Measurements from ENCODE around the gene SLC44A5.
"Not testable (repeated sequence)": the region's sequence is repeated elsewhere in the genome, so short reads cannot be mapped to it uniquely, and the experiment has no call there.

Gene SLC44A5

GRCh38 chr1:75520862-75521475, 89.9 kb downstream of the SLC44A5 start:
- no peak for DNase-seq

- DNase-seq, result no peak
Measured at GRCh38 chr1:75519651-75520427, 91.1 kb downstream of the SLC44A5 start.

GRCh38 chr1:75518686-75519085, 92.2 kb downstream of the SLC44A5 start:
- no peak for DNase-seq

GRCh38 chr1:75514270-75514669, 96.6 kb downstream of the SLC44A5 start:
- DNase-seq, result no peak

GRCh38 chr1:75506976-75507375, 103.9 kb downstream of the SLC44A5 start:
- DNase-seq, result no peak

DNA sequence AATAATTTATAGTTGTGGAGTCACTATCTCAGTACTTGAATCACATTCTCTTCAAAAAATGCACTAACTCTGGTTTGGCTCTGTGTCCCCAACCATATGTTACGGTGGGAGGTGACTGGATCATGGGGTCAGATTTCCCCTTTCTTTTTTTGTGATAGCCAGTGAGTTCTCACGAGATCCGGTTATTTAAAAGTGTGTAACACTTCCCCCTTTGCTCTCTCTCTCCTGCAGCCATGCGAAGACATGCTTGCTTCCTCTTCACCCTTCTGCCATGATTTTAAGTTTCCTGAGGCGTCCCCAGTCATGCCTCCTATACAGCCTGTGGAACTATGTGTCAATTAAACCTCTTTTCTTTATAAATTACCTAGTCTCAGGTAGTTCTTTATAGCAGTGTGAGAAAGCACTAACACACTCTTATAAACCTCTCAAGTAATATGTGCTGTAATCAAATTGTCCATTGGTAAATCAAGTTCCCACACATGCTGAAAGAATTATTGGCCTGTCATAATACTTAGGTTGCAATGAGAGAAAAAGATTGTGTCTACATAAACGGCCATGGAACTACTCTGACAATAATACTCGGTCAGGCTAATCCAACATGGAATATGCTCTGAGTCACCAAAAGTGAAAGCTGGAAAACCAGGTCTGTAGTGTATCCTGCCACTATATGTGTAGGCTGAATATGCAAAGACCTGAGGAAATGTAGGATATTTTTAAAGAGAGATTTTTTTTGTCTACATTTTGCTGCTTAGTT, 107.5 kb downstream of the SLC44A5 start:
- no peak for DNase-seq

GRCh38 chr1:75502776-75503175, 108.1 kb downstream of the SLC44A5 start:
- peak; percentile 16 for DNase-seq

GRCh38 chr1:75501577-75502295, 109.2 kb downstream of the SLC44A5 start:
- DNase-seq, result no peak

GRCh38 chr1:75492011-75492410, 118.9 kb downstream of the SLC44A5 start:
- no peak for DNase-seq

DNA sequence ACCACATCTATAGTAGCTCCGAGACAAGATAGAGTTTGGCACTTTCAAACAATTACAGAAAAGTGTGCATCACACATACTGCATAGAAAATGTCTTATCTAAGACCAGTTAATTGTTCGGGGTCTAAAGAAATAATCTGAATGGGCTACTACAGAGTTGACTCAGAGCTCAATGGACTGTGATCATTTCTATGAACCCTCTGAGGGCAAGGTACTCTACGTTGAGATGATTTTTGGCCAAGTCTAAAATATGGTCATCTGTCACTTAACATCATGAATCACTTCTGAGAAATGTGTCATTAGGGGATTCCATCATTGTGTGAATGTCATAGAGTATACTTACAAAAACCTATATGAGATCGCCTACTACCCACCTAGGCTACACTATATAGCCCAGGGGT, 123.5 kb downstream of the SLC44A5 start:
- DNase-seq, result no peak

- no peak for DNase-seq
Measured at GRCh38 chr1:75484789-75485188, 126.1 kb downstream of the SLC44A5 start.

DNA sequence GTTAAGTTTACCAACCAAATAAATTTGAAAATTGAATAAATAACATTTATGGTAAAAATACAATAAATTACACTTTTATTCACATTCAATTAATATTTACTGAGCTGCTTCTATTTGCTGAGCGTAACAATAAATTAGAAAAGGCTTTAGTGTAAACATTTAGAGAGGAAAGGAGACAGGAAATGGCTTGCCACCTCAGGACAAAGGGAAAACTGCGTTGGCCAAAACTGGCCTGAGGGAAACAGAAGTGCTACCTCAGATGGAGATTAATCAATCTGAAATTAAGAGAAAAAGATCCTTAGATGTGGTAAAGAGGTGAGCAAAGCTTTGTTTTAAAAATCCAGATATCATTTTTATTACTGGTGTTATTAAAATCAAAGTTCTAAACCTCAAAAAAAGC, 128.0 kb downstream of the SLC44A5 start:
- no peak for DNase-seq

- DNase-seq, result not testable (repeated sequence)
Measured at GRCh38 chr1:75476486-75476885, 134.4 kb downstream of the SLC44A5 start.

- peak; percentile 59 for DNase-seq
Measured at GRCh38 chr1:75475696-75476095, 135.2 kb downstream of the SLC44A5 start.

DNA sequence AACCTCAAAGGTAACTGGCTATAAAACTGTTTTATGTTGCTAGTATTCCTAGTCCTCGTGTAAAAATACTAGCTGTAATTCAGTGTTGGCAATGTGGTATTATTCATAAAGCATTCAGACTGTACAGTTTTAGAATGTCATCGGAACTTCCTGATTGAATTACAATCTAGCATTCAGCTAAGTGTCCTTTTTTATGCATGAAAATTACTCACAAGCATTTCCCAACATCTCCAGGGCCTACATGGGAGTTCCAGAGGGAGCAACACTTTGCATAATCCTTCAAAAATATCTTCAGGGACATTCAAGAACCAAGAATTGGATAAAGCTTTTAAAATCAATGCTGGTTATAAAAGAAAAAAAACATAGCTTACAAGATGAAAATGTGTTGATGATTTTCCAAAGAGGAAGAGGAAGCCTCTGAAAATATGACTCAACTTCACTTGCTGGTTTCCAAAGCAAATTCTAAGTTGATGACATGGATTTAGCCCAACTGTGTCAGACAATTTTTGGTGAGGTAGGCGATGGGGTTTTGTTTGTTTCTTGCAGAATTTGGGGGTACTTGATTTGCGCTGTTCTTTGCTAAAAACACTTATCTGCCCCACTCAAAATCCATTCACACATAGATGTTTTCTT, 137.8 kb downstream of the SLC44A5 start:
- no peak for DNase-seq

DNA sequence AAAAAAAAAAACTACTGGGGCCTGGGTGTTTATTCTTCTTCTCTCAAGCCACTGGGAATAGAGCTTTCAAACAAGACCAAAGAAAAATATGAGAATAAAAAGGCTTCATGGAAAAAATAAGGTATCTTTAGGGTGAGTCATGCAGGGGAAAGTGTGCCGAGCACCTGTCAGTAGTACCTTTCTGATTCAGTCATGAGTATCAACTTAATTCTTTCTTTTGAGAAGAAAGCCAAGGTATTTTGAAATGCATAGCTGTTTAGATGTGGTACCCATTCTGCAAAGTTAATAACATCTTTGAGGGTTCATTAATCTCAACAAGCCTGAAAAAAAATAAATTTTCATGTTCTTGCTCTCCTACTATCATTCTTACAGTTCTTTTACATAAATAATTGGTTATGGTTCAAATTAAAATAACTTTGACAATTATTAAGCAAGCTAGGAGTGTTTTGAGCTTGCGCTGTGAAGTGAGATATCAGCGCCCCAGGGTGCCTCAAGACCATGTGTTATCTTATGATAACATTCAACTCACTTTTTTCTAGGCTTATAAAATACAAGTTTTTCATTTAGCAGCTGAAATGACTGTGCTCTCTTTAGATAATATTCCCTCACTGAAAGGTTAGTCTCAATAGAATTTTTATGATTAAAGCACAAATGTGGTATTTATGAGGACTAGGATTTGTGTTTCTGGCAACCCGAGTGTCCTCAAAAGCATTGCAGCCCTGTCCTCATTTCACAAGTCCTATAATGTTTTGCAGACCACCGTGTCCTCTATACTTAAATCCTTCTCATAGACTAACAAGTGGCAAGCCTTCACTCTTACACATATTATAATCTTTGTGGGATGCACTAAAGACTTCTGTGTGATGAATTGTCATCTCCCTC, 138.6 kb downstream of the SLC44A5 start:
- DNase-seq, result peak; percentile 84

DNA sequence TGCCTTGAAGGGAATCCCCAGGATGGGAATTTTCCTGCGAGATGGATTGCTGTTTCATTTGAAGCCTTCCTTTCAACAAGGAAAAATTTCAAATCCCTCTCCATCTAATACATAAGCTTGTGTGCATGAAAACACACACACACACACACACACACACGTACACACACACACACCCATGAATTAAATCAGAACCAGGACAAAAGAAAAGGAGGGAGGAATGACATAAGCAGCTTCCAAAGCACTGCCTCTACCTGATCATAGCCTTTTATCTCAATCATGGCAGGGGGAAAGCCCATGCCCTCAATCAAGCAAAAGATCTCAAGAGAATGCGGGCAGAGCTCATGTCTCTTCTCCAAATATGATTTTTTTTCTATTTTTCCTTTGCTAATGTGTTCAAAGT, 139.7 kb downstream of the SLC44A5 start:
- no peak for DNase-seq

DNA sequence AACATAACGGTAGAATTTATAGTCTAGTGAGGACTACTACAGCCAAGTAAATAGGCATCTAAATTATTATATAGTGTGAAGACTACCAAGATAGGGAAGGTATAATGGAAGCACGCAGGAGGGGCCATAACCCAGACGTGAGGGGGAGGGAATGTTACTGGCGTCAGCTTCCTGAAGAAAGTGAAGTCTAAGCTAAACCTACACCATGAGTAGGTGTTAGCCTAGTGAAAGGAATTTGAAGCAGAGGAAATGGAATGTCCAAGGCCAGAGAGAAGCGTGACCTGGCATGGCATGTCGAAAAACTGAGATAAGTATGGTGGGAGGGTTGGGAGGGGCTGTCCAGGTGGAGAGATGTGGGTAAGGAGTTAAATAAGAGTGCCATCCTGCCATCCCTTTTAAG, 140.5 kb downstream of the SLC44A5 start:
- DNase-seq, result no peak

GRCh38 chr1:75469586-75470173, 141.2 kb downstream of the SLC44A5 start:
- DNase-seq, result no peak

DNA sequence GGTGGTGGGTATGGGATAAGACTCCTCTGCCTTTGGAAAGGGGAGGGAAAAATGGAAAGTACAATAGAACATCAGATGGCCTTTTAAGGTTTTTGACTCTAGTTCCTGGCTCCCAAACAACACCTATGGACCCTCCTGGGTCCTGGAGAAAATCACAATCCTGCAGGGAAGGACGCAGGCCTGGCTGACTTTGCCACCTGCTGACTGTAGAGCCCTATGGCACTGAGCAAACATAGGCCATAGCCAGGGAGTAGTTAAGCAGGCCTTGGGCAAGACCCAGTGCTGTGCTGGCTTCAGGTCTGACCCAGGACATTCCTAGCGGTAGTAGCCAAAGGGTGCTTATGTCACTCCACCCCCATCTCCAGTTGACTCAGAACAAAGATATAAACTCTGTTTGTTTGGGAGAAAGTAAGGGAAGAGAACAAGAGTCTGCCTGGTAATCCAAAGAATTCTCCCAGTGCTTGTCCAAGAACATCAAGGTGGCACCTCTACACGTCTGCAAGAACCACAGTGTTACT, 149.0 kb downstream of the SLC44A5 start:
- DNase-seq, result no peak

DNA sequence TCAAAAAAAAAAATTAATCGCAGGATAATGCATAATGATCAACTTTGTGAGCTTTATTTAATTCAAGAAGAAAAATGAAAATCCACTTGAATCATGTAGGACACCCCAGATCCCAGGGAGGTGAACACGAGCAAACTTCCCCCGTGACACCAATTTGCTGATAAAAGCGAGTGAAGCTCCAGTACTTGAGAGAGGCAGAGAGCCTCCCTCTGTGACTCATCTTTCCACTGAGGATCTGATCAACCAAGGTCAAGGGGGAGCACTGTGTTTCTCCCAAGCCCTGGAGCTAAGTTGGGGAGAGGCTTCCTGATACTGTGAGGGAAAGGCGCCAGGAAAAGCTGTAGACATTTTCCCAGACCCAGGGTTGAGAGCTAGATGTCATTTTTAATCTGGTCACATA, 160.9 kb downstream of the SLC44A5 start:
- DNase-seq, result no peak
